Activated CD4-positive, alpha-beta memory T cell treated with anti-CD3 and anti-CD28 coated beads for 36 hours (primary cell): Measurements from ENCODE around the gene SLC39A11. TPM values are rescaled to one million over a fixed set of nuclear protein-coding genes. Genes with fewer than 3 reads are reported as not detected.

Experiments
- CTCF ChIA-PET: fragments of 350-600 bp; sonication (Branson Sonifier 250); formaldehyde crosslinking; loops from one replicate; lab custom pipeline; 2021; ENCODE audit warnings: antibody characterized with exemption, inconsistent platforms; lab: Charles Lee
- POLR2A ChIA-PET: fragments of 350-600 bp; sonication (Branson Sonifier 250); formaldehyde crosslinking; loops from one replicate; lab custom pipeline; 2021; ENCODE audit warnings: antibody characterized with exemption; lab: Charles Lee
- DNase-seq: peaks from one replicate; pipeline ENCODE4 v3.0.0-alpha.2; 2020
- H3K27ac Mint-ChIP-seq: one replicate; pipeline ENCODE4 v1.8.0; 2021; ENCODE audit warnings: mixed read lengths
- H3K27me3 Mint-ChIP-seq: one replicate; pipeline ENCODE4 v1.8.0; 2021; ENCODE audit warnings: mixed read lengths
- H3K36me3 Mint-ChIP-seq: one replicate; pipeline ENCODE4 v1.8.0; 2021; ENCODE audit warnings: mixed read lengths
- H3K4me1 Mint-ChIP-seq: one replicate; pipeline ENCODE4 v1.8.0; 2021; ENCODE audit warnings: low read depth, mixed read lengths
- H3K4me3 Mint-ChIP-seq: one replicate; pipeline ENCODE4 v1.8.0; 2021; ENCODE audit warnings: mild to moderate bottlenecking, mixed read lengths
- H3K9me3 Mint-ChIP-seq: one replicate; pipeline ENCODE4 v1.8.0; 2021; ENCODE audit warnings: mixed read lengths
- intact Hi-C: fragments of 100-400 bp; cut with micrococcal nuclease; formaldehyde crosslinking; loops from one replicate; pipeline ENCODE4 v1.15.1; 2023
- total RNA-seq, 2 experiments: library from RNA; stranded (reverse); gene quantifications; one replicate each; pipeline ENCODE4 v1.2.3, GENCODE V29; 2021

The SLC39A11 gene
- total RNA-seq, 2 experiments from 2014 or later, result 14.9 to 15.2 TPM

- Mint-ChIP-seq H3K36me3 (peaks cover 5% of the 10 kb centered on the region), H3K27me3 (no peaks in the 10 kb centered on the region), H3K4me3 (no peak overlapping the region), H3K9me3 (peaks cover 4% of the 10 kb centered on the region), H3K4me1 (peaks cover 5% of the 10 kb centered on the region), H3K27ac (no peak overlapping the region)
- ChIA-PET POLR2A (no interaction called here), CTCF (interaction anchor here (1.3 kb wide), 1 partner anchor 9 kb away, joined by 4 read pairs; no protein-coding TSS in a partner anchor)
- intact Hi-C loops, result no loop called here
- DNase-seq, result no peak
Observed at GRCh38 chr17:72976971-72977770, 115.3 kb downstream of the SLC39A11 start.

DNA sequence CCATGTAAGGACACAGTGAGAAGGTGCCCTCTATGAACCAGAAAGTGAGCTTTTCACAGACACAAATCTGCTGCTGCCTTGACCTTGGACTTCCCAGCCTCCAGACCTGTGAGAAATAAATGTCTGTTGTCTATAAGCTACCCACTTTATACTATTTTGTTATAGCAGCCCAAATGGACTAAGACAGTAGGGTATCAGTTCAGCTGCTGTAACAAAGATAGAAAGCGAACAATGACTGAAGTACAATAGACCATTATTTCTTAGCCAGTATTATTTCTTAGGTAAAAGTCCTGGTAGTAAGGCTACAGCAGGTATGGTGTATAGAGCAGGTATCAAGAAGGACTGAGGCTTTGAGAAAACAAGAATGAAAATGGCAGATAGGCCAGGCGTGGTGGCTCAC is 117.0 kb downstream of the SLC39A11 start:
- peaks cover 5% of the 10 kb centered on the region for H3K4me1 Mint-ChIP-seq
- intact Hi-C loops, result no loop called here
- DNase-seq, result no peak
- CTCF ChIA-PET, result interaction anchor here (0.6 to 2.1 kb wide), 2 partner anchors 10 to 394 kb away, joined by 3 to 13 read pairs; no protein-coding TSS in a partner anchor
- peaks cover 4% of the 10 kb centered on the region for H3K9me3 Mint-ChIP-seq
- H3K27me3 Mint-ChIP-seq, result no peaks in the 10 kb centered on the region
- H3K27ac Mint-ChIP-seq, result no peak overlapping the region
- H3K36me3 Mint-ChIP-seq, result peaks cover 5% of the 10 kb centered on the region
- H3K4me3 Mint-ChIP-seq, result no peak overlapping the region
- POLR2A ChIA-PET, result no interaction called here

DNA sequence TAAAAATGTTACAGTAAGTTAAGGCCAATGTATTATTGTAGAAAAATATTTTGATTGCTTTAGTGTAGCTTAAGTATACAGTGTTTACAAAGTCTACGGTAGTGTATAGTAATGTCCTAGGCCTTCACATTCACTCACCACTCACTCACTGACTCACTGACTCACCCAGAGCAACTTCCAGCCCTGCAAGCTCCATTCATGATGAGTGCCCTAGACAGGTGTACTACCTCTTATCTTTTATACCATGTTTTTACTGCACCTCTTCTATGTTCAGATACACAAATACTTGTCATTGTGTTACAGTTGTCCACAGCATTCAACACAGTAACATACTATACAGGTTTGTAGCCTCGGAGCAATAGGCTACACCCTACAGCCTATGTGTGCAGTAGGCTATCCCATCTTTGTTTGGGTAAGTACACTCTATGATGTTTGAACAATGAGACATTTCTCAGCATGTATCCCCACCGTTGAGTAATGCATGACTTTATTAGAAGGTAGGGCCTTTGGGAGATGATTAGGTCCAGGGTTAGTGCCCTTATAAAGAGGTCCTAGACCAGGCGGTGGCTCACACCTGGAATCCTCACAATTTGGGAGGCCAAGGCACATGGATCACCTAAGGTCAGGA is 117.8 kb downstream of the SLC39A11 start:
- H3K4me1 Mint-ChIP-seq, result peaks cover 5% of the 10 kb centered on the region
- CTCF ChIA-PET, result interaction anchor here (2.1 kb wide), 1 partner anchor 11 kb away, joined by 13 read pairs; no protein-coding TSS in a partner anchor
- intact Hi-C loops, result no loop called here
- H3K36me3 Mint-ChIP-seq, result peaks cover 5% of the 10 kb centered on the region
- POLR2A ChIA-PET, result interaction anchor here (0.7 kb wide), 1 partner anchor 10 kb away, joined by 3 read pairs; no protein-coding TSS in a partner anchor
- no peak overlapping the region for H3K27ac Mint-ChIP-seq
- no peak overlapping the region for H3K4me3 Mint-ChIP-seq
- no peak for DNase-seq
- H3K9me3 Mint-ChIP-seq, result peaks cover 4% of the 10 kb centered on the region
- H3K27me3 Mint-ChIP-seq, result no peaks in the 10 kb centered on the region

DNA sequence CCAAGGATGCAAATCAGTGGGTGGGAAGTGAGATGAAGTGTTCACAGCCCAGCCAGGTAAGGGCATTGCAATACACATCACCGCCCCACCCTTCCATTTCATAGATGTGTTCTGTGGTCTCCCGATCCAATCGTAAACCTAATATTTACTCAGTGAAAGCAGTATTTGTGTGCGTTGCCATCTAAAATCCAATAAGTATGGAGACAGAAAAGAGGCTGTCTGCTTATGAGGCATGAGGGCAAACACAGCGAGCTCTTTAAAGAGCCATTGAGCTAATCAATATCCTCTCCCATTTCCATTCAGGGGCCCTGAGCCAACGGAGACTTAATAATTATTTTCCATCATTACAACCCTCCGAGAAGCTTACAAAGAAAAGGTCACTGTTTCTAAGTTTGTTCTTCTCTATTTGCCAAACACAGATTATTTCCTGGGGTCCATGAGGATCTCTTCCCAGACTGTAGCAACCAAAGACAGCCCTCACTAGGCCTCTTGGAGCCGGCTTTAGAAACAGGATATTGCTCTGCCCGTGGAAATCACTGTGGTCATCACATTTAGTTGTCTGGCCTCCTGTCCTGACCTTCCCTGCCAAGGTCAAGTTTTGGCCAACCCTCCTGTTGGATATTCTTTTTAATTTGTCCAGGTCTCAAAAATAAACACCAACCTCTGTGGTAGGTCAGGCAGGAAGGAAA is 120.1 kb downstream of the SLC39A11 start:
- POLR2A ChIA-PET, result no interaction called here
- H3K9me3 Mint-ChIP-seq, result peaks cover 4% of the 10 kb centered on the region
- CTCF ChIA-PET, result interaction anchor here (1.3 kb wide), 1 partner anchor 14 kb away, joined by 4 read pairs; no protein-coding TSS in a partner anchor
- H3K4me3 Mint-ChIP-seq, result no peak overlapping the region
- no peaks in the 10 kb centered on the region for H3K4me1 Mint-ChIP-seq
- no peak overlapping the region for H3K27ac Mint-ChIP-seq
- intact Hi-C loops, result no loop called here
- DNase-seq, result no peak
- no peaks in the 10 kb centered on the region for H3K27me3 Mint-ChIP-seq
- peaks cover 5% of the 10 kb centered on the region for H3K36me3 Mint-ChIP-seq

DNA sequence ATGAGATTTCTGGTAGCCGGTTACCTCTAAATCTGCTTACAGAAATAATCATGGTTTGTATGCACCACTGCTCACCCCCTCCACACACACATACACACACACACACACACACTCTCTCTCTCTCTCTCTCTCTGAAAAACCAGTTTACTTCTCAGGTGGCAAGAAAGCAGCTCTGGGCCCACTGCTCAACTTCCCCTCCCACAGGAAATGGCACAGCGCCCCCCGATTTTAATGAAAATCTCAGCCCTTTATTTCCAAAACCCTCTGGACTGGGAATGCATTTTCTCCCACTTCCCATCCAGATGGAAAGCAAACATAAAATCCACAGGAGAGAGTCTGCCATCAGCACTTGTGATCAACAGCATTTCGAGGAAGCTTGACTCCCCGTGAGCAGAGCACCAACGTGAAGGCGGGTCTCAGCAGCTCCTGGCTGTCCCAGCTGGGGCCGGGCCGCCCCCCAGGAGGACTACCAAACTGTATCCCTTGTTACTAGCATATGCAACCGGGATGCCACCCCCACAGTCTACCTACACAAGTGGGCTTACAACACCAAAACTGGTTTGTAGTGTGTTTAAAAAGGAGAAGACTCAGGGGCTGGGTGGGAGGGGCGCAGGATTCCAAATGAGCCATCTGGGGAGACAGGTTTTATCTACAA is 121.1 kb downstream of the SLC39A11 start:
- Mint-ChIP-seq H3K27me3 (no peaks in the 10 kb centered on the region), H3K27ac (no peak overlapping the region), H3K36me3 (peaks cover 4% of the 10 kb centered on the region), H3K4me3 (no peak overlapping the region), H3K4me1 (no peaks in the 10 kb centered on the region), H3K9me3 (peaks cover 4% of the 10 kb centered on the region)
- intact Hi-C loops, result no loop called here
- CTCF ChIA-PET, result interaction anchor here (1.6 kb wide), 1 partner anchor 14 kb away, joined by 7 read pairs; no protein-coding TSS in a partner anchor
- POLR2A ChIA-PET, result no interaction called here
- no peak for DNase-seq

DNA sequence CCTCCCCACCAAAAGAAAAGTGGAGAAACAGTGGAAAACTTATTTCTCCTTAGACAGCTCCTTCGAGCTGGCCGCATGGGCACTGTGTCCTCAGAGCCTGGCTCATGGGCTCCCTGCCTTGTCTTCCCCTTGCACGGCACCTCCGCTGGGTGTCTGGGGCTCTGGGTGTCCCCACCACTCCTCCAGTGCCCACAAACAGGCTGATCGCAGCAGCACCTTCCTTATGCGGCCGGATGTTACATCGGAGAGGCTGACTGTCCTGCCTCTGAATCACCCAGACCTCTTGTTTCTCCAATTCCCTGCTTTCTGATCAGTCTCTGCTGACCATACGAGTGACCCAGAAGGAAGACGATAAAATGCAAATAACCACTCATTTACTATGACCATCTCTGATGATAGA is 121.7 kb downstream of the SLC39A11 start:
- ChIA-PET CTCF (interaction anchor here (1.6 kb wide), 1 partner anchor 15 kb away, joined by 7 read pairs; no protein-coding TSS in a partner anchor), POLR2A (interaction anchor here (0.6 kb wide), 1 partner anchor 132 kb away, joined by 3 read pairs; no protein-coding TSS in a partner anchor)
- Mint-ChIP-seq H3K9me3 (peaks cover 4% of the 10 kb centered on the region), H3K27me3 (no peaks in the 10 kb centered on the region), H3K4me1 (no peaks in the 10 kb centered on the region), H3K36me3 (peaks cover 1% of the 10 kb centered on the region), H3K27ac (no peak overlapping the region), H3K4me3 (no peak overlapping the region)
- DNase-seq, result no peak
- intact Hi-C loops, result no loop called here

DNA sequence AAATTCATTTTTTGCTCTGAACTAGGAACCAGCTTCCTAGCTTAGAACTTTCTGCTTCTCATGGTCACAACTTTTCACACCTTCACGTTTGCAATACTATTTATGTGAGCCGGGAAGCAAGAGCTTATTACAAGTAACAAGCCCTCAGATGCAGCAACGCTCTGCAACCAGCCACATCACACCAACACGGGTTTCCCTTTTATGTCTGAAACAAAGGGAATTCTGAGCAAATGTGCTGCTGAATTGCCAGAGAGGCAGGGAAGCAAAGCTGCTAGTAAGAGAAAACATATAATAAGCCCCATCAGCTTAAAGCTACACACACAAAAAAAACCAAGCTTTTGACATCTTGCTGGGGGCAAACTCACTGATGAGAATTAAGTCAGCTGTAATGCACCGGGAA is 122.2 kb downstream of the SLC39A11 start:
- CTCF ChIA-PET, result interaction anchor here (1.6 kb wide), 1 partner anchor 15 kb away, joined by 7 read pairs; no protein-coding TSS in a partner anchor
- no peak overlapping the region for H3K4me3 Mint-ChIP-seq
- no peaks in the 10 kb centered on the region for H3K4me1 Mint-ChIP-seq
- H3K27ac Mint-ChIP-seq, result no peak overlapping the region
- POLR2A ChIA-PET, result interaction anchor here (0.6 kb wide), 1 partner anchor 131 kb away, joined by 3 read pairs; no protein-coding TSS in a partner anchor
- H3K9me3 Mint-ChIP-seq, result no peaks in the 10 kb centered on the region
- intact Hi-C loops, result no loop called here
- H3K27me3 Mint-ChIP-seq, result no peaks in the 10 kb centered on the region
- DNase-seq, result no peak
- peaks cover 1% of the 10 kb centered on the region for H3K36me3 Mint-ChIP-seq

DNA sequence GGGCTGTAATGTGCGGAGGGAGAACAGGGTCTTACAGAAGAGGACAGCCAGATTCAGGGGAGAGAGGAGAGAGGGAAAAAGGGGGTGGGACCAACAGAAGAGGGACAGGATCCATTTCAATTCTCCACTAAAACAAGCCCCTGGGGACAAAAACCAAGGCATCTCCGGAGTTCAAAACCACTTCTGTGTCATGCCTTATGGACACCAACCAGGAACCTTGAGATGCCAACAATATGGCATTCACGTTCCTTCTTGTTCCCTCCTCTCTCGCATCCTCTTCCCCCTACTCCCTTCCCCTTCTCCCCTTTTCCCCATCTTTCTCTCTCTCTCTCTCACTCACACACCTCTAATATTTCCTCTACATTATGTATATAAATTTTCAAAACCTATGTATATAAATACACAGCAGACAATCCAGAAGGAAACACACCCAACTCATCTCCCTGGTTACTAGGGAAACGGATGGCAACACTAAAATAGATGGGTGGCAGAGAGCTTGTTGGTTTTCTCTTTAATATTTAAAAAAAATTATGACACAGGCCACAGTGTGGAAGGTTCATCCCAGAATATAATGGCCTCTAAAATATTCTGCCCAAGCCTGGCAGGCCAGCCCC is 123.1 kb downstream of the SLC39A11 start:
- H3K36me3 Mint-ChIP-seq, result no peaks in the 10 kb centered on the region
- H3K27ac Mint-ChIP-seq, result no peak overlapping the region
- intact Hi-C loops, result no loop called here
- no peaks in the 10 kb centered on the region for H3K27me3 Mint-ChIP-seq
- H3K9me3 Mint-ChIP-seq, result no peaks in the 10 kb centered on the region
- ChIA-PET CTCF (interaction anchor here (1.6 kb wide), 1 partner anchor 16 kb away, joined by 7 read pairs; no protein-coding TSS in a partner anchor), POLR2A (no interaction called here)
- H3K4me1 Mint-ChIP-seq, result no peaks in the 10 kb centered on the region
- no peak overlapping the region for H3K4me3 Mint-ChIP-seq
- no peak for DNase-seq

DNA sequence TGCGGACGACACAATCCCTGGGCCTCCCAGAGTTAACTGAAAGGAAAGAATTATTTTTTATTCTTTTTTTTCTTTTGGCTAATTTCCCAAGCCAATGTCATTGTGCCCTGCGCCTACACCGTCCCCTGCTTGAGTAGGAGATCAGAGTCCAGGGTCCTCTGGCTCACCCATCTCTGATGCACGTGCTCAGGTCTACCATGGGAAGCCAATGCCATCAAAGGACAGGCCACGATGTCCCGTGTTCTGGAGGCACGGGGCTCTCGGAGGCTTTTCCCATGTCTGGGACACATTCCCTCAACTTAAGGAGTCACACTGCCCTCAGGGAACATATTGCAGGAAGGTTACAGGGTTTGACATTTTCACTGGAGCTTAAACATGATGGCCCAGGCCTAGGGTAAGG is 123.7 kb downstream of the SLC39A11 start:
- no peak overlapping the region for H3K4me3 Mint-ChIP-seq
- no peak overlapping the region for H3K27ac Mint-ChIP-seq
- no peaks in the 10 kb centered on the region for H3K9me3 Mint-ChIP-seq
- ChIA-PET CTCF (no interaction called here), POLR2A (no interaction called here)
- intact Hi-C loops, result no loop called here
- H3K36me3 Mint-ChIP-seq, result no peaks in the 10 kb centered on the region
- H3K27me3 Mint-ChIP-seq, result no peaks in the 10 kb centered on the region
- DNase-seq, result no peak
- no peaks in the 10 kb centered on the region for H3K4me1 Mint-ChIP-seq

GRCh38 chr17:72967977-72968585 is 124.4 kb downstream of the SLC39A11 start:
- H3K27ac Mint-ChIP-seq, result no peak overlapping the region

More at GRCh38 chr17:72967977-72968585, 124.4 kb downstream of the SLC39A11 start:
- ChIA-PET CTCF (no interaction called here), POLR2A (no interaction called here)
- no peaks in the 10 kb centered on the region for H3K9me3 Mint-ChIP-seq
- intact Hi-C loops, result no loop called here
- no peak overlapping the region for H3K4me3 Mint-ChIP-seq
- H3K27me3 Mint-ChIP-seq, result no peaks in the 10 kb centered on the region
- no peak for DNase-seq
- H3K36me3 Mint-ChIP-seq, result no peaks in the 10 kb centered on the region
- no peaks in the 10 kb centered on the region for H3K4me1 Mint-ChIP-seq
